Stimulated activated CD4-positive, alpha-beta T cell treated with anti-CD3 and anti-CD28 coated beads, Interleukin-2, amount 100 ng/mL, for 48 hours (primary cell): Measurements from ENCODE around the gene INTS6.

Experiments used
- DNase-seq, 2 donors: peaks; one replicate each; pipeline ENCODE4 v3.0.0-alpha.2; 2020

The INTS6 gene

DNA sequence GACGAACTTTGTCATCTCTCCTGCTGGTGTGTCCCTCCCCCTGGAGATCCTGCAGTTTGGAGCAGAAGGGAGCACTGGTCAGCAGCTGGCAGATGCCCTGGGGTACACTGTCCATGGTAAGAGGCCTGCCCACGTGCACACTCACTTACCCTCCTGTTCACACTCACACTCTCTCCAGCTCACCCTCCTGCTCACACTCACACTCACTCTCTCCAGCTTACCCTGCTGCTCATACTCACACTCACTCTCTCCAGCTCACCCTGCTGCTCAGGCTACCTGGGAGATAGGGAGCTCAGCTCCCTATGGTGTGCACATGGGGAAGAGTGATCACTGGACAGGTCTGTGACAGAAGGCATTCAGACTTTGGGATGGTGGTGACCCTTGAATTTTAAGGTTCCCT lies 111.6 kb downstream of the INTS6 start:
- DNase-seq: no peak

DNA sequence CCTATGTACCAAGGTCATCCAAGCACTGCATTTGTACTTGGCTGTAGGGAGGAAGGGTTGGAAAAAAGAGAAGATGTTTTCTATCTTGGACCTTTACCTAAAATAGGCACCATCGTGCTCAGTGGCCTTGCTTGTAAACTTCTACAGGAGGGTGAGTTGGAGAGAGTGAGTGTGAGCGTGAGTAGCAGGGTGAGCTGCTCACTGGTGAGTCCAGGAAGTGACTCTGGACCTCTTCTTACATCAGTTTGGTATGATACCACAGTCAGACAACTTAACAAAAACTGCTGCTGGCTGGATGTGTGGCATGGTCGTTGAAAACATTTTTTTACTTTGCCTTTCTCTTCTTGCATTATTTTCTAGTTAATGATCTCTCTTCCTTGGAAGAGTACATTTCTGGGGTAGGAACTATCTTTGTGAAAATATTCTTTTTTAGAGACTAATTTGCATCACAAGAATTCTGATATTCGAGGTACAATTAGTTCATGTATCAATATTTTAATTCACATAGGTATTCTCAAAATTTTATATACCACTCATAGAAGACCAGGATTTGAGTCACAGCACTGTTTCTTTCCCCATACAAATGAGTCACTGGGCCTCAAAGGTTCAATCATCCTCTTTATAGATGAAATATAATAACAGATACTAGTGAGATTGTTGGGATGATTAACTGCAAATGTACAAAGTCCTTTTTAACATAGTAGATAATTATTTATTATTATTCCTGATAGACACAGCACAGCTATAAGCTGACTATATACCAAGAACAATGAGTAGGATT lies 112.7 kb downstream of the INTS6 start:
- DNase-seq: no peak

DNA sequence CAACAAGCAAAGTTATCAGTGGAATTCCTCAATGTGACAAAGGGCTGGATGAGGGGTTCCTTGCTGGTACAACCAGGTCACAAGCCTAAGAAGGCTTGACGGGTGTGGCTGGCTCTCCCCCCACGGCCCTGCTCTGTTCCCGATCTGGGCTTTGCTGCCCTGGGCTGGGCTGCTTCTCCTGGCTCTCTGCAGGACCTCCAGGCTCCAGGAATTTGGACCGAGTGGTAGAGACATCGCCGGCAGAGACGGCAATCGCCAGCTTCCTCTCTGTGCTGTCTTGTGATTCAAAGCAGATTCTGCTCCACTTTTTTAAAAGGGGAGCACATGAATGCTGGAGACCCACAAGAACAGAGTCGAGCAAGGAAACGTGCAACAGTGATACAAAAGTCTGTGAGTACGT lies 113.5 kb downstream of the INTS6 start, which contains the start of gene SERPINE3:
Gene SERPINE3, plus strand, starts transcription at position 338 of the 400 bp plus-strand sequence. CDS start 1,401 bp downstream, outside the sequence.
- DNase-seq: no peak

DNA sequence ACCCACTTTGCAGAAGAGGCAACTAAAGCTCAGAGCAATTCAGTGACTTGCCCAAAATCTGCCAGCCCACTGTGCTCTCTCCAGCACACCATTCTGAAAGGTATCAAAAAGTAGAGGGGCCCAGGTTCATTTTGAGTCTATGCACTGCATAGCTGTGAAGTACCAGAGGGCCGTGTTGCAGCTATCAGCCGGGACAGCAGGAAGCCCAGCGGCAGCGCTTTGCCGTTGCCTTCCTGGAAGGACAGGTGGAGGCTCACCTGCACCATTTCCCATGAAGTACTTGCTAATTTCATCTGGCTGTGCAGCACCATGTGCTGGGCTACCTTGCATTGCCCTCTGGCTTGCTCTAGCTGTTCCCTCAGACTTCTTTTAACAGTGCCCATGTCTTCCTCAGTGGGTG lies 116.1 kb downstream of the INTS6 start:
- no peak for DNase-seq

DNA sequence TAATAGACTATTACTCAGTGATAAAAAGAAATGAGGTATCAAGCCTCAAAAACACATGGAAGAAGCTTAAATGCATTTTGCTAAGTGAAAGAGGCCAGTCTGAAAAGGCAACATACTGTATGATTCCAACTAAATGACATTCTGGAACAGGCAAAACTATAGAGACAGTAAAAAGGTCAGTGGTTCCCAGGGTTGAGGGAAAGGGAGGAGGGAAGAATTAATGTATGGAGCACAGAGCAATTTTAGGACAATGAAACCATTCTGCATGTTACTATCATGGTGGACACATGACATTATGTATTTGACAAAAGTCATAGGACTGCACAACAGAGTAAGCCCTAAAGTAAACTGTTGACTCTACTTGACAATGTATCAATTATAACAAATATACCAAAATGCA lies 119.0 kb downstream of the INTS6 start:
- DNase-seq: no peak

DNA sequence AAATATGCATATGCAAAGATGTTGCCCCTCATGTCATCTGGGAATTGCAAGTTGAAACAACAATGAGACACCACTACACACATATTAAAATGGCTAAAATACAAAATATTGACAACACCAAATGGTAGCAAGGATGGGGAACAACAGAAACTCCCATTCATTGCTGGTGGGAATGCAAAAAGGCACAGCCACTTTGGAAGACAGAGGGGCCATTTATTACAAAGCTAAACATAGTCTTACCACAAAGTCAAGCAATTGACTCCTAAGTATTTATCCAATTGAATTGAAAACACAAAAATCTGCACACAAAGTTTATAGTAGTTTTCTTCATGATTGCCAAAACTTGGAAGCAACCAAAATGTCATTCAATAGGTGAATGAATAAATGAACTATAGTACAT lies 119.4 kb downstream of the INTS6 start:
- no peak for DNase-seq

DNA sequence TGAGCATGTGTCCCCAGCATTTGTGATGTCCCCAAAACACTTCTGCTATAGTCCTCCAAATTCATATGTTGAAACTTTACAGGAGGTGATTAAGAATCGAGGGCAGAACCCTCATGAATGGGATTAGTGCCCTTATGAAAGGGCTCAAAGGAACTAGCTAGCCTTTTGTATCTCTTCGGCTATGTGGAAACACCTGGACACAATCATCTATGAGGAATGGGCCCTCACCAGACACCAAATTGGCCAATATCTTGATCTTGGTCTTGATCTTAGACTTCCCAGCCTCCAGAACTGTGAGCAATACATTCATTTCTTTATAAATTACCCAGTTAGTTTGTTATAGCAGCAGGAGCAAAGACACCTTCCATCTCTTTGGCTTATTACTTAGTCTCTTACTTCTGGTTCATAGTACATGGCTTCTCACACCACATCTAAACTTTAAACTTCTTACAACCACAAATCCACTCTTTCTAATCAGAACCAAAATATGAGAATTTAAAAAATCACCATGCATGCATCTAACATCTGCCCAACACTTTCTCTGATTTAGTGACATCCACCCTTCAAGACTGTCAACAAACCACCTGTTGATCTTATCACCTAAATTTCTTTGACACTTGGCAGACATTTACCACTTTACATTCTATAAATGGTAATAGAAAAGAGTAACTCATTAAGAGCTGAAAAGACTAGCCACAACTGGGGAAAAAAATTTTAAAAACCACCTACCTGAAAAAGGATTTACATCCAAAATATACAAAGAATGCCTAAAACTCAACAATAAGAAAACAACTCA lies 120.1 kb downstream of the INTS6 start:
- DNase-seq: no peak

DNA sequence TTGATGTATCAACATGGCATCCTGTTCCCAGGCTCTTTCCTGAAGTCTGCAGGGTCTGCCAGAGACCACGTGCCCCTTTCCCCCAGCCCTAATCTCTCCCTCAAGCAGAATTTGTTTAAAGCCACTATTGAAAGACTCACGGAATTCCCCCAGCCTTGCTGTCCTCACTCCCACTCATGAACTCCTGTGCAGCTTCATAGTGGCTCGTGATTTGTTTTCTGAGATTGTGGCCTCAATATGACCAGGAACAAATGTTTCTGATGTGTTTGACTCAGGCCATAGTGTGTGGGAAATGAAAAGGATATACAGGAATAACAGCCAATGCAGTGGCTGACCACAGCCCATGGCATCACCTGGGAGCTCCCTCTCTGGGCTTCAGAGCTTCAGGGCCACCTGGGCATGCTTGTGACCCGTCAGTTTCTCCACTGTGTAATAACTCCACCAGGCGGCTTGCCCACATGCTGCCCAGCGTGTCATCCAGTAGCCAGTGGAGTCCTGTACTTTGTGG lies 121.4 kb downstream of the INTS6 start:
- no peak for DNase-seq

DNA sequence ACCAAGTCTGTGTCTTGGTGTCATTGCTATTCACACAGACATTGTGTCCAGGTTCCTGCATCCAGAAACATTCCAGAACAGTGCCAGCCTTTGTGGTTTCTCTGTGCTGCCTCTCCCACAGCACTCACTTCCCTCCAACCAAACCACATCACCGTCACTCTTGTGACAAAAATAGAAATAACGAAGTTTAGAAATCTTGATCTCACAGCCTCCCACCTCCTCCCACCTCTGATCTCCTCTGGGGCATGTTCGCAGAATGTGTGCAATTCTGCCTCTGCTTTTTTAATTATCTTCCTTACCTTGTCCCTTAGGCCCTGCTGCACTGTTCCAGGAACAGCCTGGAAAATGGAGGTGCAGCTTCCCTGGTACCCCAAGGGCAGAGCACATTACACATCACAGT lies 122.0 kb downstream of the INTS6 start:
- DNase-seq: no peak

DNA sequence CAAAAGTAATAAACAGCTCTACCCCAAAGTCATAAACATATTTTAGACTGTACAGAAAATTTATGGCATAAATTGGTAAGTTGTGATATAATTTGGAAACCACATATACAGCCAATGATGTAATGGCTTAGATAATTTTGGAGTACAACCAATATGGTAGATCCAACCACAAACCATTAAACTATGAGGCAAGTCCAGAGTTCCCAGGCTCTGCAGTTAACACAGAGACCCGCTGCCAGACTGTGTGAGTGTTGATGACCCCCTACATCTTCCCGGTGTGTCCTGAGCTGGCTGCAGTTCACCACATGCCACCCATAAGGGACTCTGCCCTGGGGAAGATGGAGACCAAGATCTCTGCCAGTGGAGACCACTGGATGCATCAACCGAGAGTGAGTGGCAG lies 123.2 kb downstream of the INTS6 start:
- DNase-seq: no peak

DNA sequence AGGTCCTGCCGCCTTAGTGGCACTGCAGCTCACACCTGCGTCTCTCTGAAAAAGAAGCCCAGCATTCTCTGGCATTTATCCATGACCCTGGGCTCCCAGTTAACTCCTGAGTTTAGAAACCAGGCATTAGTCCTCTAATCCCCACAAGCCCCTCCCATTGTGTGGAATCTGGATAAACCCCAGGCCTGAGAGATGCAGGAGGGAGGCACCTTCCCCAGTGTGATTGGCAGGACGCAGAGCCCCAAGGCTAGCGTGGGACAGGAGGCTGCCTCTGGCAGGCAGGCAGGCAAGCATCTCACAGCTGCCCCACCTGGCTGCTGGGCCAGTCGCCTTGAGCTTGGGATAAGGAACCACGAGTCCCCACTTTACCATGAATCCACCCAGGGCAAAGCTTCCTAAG lies 124.3 kb downstream of the INTS6 start:
- DNase-seq: no peak

DNA sequence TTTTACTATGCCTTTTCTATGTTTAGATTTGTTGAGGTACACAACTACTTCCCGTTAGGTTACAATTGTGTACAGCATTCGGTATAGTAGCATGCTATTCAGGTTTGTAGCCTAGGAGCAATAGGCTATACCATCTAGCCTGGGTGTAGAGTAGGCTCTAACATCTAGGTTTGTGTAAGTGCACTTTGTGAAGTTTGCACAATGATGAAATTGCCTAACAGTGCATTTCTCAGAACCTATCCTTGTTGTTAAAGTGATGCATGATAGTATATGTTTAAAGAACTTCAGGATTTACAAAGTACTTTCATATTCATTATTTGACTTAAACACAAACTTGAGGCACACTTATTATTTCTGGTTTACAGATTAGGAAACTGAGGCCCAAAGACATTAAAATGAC lies 124.9 kb downstream of the INTS6 start:
- DNase-seq: no peak

DNA sequence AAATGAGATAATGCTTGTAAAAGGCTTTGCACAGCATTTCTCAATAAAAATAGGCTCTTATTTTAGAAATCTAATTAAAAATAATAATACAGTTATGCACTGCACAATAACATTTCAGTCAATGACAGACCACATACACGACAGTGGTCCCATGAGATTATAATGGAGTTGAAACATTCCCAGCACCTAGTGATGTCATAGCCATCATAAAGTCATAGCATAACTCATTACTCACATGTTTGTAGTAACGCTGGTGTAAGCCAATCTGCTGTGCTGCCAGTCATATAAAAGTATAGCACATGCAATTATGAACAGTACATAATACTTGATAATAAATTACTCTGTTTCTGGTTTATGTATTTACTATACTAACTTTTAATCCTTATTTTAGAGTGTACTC lies 126.1 kb downstream of the INTS6 start:
- DNase-seq: no peak

DNA sequence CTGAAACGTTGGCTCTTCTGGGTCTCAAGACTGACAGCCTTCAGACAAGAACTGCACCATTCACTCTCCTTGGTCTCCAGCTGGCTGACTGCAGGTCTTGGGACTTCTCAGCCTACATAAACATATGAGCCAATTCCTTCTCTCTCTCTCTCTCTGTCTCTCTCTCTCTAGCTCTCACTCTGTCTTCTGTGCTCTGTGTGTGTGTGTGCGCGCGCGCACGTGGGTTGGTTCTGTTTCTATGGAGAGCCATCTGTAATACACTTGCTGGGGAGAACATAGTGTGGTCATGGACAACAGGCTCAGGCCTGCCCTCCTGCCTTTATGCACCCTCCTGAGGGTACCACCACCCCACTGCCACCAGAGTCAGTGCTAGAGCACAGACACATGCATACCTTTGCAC lies 127.0 kb downstream of the INTS6 start:
- no peak for DNase-seq

DNA sequence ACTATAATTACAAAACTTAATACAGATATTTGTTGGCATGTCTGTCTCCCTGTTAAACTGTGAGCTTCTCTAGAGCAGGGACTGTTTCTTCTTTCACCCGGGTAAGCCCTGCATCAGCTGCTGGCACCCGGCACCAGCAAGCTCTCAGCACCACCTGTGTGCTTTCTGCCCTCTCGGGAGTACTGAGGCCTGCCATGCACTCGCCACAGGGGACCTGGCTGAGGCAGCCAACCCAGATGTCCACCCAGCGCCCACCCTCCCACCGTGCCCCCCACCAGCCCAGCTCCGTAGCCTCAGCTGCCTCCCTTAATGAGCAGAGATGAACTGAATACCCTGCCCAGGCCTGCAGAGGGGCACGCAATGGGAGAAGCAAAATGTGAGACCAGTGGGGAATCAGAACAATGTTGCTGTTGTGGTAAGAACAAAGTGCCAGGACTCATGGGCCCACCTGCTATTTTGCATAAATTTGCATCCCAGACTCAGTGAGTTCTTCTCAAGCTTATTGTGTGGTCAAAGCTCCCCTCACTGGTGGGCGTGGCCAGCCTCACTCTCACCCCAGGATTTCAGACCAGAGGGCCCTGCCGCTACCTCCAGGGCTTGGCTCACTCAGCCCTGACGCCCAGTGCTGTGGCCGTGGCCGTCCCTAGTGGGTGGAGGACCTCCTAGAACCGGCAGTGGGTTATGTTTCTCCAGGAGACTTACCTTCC lies 128.0 kb downstream of the INTS6 start:
- DNase-seq: no peak

DNA sequence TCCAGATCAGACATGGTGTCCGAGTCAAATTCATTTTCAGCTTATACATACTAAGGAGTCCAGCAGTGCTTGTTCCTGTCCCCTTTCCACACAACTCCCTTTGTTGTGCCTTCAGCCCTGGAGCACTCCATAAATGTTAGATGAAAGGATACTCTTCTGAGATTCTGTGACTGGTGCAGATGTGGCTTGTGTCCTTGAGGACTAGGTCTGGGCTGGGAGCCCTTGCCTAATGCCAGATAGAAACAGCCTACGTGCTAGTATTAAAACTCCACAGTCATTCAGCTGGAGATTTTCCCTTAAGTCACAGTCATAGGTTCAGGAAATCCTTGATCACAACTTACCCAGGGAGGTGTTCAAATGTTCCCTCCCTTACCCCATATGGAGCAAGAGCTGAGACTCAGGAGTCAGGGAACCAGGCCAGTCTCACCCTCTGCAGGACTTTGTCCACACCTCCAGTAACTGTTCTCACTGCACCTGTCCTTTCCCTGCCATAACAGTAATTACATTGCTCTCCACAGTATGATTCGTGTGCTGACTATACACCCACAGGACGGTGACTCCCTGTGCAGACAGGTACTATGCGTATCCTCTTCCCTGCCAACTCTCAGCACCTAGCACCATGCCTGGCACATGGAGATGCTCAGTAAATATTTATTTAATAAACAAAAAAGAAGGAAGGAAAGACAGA lies 128.9 kb downstream of the INTS6 start:
- DNase-seq: no peak

DNA sequence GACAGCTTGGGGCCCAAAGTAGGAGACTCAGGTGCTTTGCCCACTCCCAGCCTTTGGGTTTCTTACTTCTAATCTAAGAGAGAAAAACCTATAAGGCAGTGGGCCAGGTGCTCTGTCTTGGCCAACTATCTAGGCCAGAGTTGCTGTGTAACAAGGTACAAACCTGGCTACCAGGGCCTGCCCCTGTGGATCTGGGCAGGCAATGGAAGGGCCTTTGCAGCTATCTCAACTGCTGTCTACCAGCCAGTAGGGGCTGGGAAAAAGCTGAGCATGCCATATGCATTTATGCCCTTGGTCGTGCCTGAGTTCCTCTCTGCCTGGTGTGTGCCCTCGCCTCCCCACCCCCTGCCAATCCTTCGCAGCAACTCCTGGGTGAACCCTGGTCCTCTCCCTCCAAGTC lies 130.0 kb downstream of the INTS6 start:
- no peak for DNase-seq

DNA sequence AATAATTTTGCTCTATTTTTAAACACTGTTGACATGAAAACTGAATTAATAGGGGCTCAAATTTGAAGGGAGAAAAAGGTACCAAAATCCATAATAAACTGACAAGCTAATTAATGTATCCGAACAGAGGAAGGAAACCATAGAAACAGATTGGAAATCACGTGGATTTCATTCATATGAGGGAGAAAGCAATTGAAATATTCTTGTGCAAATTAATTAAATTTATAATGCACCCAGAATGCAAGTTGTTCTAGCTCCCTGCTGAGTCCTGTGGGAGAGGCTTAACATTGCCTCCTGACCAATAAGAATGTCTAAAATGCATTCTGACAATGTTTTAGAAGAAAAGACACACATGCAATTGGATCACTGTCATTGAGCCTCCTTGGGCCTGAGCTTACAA lies 131.0 kb downstream of the INTS6 start:
- DNase-seq: no peak

DNA sequence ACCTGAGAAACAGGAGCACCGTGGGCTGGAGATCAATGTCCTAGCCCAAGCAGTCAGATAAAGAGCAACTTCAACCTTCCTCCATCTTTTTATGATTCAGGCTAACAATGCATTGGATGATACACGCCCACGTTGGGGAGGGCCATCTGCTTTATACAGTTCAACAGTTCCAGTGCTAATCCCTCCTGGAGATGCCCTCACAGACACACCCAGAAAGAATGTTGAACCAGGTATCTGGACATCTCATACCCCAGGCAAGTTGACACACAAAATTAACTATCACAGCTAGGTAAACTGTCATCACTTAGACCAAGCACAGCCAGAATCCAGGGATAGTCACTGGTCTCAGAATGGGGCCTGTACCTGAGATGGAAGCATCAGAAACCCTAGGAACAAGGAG lies 134.0 kb downstream of the INTS6 start:
- no peak for DNase-seq

DNA sequence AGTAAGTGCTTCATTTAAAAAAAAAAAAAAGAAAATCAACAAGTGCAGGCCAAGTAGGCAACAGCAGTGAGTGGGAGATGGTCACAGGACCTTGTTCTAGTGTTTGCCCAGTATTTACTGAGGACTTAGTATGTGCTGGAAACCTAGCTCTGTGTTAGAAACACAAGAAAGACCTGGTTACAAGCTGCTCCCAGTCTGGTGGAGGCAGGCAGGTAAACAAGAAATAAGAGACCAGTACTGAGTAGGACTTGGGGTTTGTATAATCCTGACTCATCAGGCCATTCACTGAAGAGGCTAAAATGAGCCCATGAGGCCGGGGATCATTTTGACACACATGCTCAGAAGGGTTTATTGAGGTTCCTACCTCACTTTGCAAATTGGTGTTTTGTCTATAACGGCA lies 134.8 kb downstream of the INTS6 start:
- no peak for DNase-seq

DNA sequence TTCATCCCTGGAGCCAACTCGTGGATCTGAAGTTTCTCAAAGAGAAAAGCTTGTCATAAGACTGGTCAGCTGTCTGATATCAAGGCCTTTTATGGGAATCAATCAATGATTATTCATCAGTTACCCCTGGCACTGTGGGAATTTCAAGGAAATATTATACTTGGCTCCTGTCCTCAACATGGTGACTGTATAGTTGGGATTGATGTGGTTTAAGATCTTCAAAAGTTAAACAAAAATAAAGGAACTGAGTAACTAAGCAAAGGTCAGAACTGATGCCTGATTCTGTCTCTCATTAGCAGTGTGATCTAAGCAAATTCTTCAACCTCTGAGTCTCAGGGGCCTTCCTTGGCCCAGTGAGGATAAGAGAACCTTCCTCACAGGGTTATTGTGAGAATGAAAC lies 135.6 kb downstream of the INTS6 start:
- no peak for DNase-seq

DNA sequence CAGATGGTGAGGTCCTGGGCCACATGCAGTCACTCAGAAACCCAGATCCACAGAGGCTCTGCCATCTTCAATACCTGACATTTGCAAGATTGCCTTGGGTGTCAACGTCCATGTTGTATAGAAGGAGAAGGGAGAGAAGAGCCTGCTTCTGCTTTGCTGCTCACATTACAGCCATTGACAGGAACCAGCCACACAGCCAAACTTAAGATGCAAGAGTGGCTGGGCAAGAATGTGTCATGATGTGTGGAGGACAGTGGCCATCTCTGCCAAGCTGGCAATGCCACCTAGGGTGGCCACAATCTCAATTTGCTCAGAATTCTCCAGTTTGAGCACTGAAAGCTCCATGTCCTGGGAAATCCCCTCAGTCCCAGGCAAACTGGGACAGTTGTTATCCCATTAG lies 139.2 kb downstream of the INTS6 start:
- no peak for DNase-seq

DNA sequence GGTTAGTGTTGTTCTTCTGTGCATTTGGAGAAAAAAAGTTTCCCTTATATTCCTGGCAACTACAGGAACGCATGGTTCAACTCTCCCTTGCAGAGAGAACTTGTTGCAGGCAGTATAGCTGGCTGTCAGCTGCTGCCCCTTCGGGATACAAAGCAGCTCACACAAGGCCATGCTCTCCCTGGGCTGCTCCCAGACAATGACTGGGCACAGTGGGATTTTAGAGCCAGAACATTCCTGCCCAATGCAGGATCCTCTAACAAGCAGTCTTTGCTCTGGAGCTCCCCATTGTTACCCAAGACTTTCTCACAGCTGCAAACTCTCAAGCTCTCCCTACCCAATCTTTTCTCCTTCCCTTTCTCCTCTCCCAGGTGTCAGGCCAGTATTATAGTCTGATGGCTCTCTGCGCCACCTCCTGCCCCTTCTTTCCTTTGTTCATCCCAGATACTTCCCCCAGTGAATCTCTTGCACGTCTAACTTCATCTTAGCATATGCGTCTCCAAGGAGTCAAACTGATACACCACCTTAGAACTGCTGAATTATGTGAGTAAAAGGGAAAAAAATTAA lies 140.8 kb downstream of the INTS6 start:
- DNase-seq: no peak
